ENCODE measurements around the gene BPIFB3. TPM values are rescaled to one million over a fixed set of nuclear protein-coding genes. Genes with fewer than 3 reads are reported as not detected.

The BPIFB3 gene
- total and polyA plus RNA-seq, 2 of the 13 experiments (the other 11 are each of a cell fraction or from before 2014, with no cell fraction given), result 0.09 TPM; not detected in 1

DNA sequence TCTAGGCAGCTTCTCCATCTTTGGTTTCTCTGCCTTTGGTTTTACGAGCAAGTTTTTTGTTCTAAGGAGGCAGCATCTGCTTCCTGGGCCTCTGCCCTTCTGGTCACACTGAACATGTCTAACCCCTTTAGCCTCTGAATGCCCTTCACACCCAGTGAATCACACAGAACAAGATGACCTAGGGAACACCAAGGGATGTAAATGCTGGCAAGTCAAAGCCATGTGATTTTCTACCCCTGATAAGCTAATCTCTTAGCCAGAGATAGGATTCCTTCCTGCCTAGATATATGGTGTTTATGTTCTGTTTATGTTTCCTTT lies 29.5 kb upstream of the BPIFB3 start:
- BruUV-seq (replicated peaks), result no TSS peak
- H3K36me3 ChIP-seq (replicated peaks in 1 of 2; ENCODE audit: control insufficient read depth in 1 of 2, insufficient read depth in 2 of 2, low read length in 2 of 2), result peaks cover 23 to 39% of the 10 kb centered on the region in 2 experiments
- WGBS (ENCODE audit: low lambda C conversion rate), result 85% methylated on average over 1 of the region's 1 CpG
- H3K27me3 ChIP-seq (ENCODE audit: control insufficient read depth in 1 of 2, insufficient read depth in 2 of 2, low read length in 2 of 2), result peaks cover 0 to 6% of the 10 kb centered on the region in 2 experiments; a peak in 2 of 5 replicates
- H2AFZ ChIP-seq (ENCODE audit: low read length), result no peak overlapping the region
- H4K20me1 ChIP-seq (ENCODE audit: insufficient read depth, low read length), result peaks cover 36% of the 10 kb centered on the region; the same call in 1 of the 2 replicates
- no peaks in the 10 kb centered on the region for H3K79me2 ChIP-seq (ENCODE audit: insufficient read depth, low read length)
- peaks cover 20% of the 10 kb centered on the region for H3K4me1 ChIP-seq (ENCODE audit: insufficient read depth, low read length)
- H3K9me3 ChIP-seq (ENCODE audit: low read length), result no peaks in the 10 kb centered on the region
- DNase-seq (ENCODE audit: low spot score) (no peak), ATAC-seq (no peak), FAIRE-seq (no peak)
- ChIA-PET POLR2A (interaction anchor here (0.5 to 2.5 kb wide), 4 partner anchors 10 to 307 kb away, joined by 3 to 8 read pairs (median 3); partner anchors contain the start of gene BPIFB2), CTCF (ENCODE audit: low intra/inter-chr PET ratio, low total read pairs) (no interaction called here)
- no peak overlapping the region for H3K4me2 ChIP-seq (ENCODE audit: low read depth, low read length)
- no peak overlapping the region for H3K4me3 ChIP-seq (replicated peaks in 1 of 3; ENCODE audit: insufficient read depth in 1 of 3, low read depth in 2 of 3, low read length in 3 of 3)
- H3K9ac ChIP-seq (ENCODE audit: insufficient read depth, low read depth, low read length), result no peak overlapping the region
- H3K27ac ChIP-seq (ENCODE audit: extremely low read length, insufficient read depth, low read length), result no peak overlapping the region
- intact Hi-C loops (cut with micrococcal nuclease; ENCODE audit: unreplicated experiment) (no loop called here), in situ Hi-C loops (cut with HindIII; ENCODE audit: extremely low pct_ligation_motif_present, low pct_unique_long_range_greater_than_20kb) (no loop called here)
- TF ChIP-seq KLF6 (CRISPR knock-in tag; IDR thresholded peaks at IDR 0.05) (no peak), ZNF446 (CRISPR knock-in tag; IDR thresholded peaks at IDR 0.05) (0 out of 2 replicates have a peak, but pooled peaks have one; percentile 44), JARID2 (CRISPR knock-in tag; IDR thresholded peaks at IDR 0.05; ENCODE audit: insufficient replicate concordance) (peak; percentile 34), SP4 (CRISPR knock-in tag; IDR thresholded peaks at IDR 0.05) (no peak), SSRP1 (CRISPR knock-in tag; IDR thresholded peaks at IDR 0.05) (0 out of 2 replicates have a peak, but pooled peaks have one; percentile 16), NR2F2 (IDR thresholded peaks at IDR 0.05; ENCODE audit: borderline replicate concordance, low read depth) (peak; percentile 17; the same call in 1 of the 2 replicates), EP300 (IDR thresholded peaks at IDR 0.05; ENCODE audit: low read depth in 2 of 2, low read length in 2 of 2) (no peak), EP300 (CRISPR knock-in tag; IDR thresholded peaks at IDR 0.05; ENCODE audit: borderline replicate concordance) (0 out of 2 replicates have a peak, but pooled peaks have one; percentile 6), RARA (CRISPR knock-in tag; IDR thresholded peaks at IDR 0.05) (no peak), SMYD3 (CRISPR knock-in tag; IDR thresholded peaks at IDR 0.05) (0 out of 2 replicates have a peak, but pooled peaks have one; percentile 46), NONO (IDR thresholded peaks at IDR 0.05) (no peak), NONO (CRISPR knock-in tag; conservative IDR thresholded peaks at IDR 0.05) (peak; percentile 69; the same call in 1 of the 2 replicates), KLF16 (CRISPR knock-in tag; IDR thresholded peaks at IDR 0.05) (no peak), ZC3H13 (CRISPR knock-in tag; IDR thresholded peaks at IDR 0.05) (peak; percentile 95; the same call in 1 of the 2 replicates), ADNP (CRISPR knock-in tag; IDR thresholded peaks at IDR 0.05) (no peak), HMGA1 (CRISPR knock-in tag; conservative IDR thresholded peaks at IDR 0.05) (no peak), ZNF331 (CRISPR knock-in tag; IDR thresholded peaks at IDR 0.05) (no peak), EEA1 (CRISPR knock-in tag; IDR thresholded peaks at IDR 0.05; ENCODE audit: borderline replicate concordance) (no peak), IRF2 (CRISPR knock-in tag; IDR thresholded peaks at IDR 0.05) (0 out of 2 replicates have a peak, but pooled peaks have one; percentile 43), ZNF569 (CRISPR knock-in tag; IDR thresholded peaks at IDR 0.05; ENCODE audit: borderline replicate concordance) (no peak), FLYWCH1 (CRISPR knock-in tag; IDR thresholded peaks at IDR 0.05) (0 out of 2 replicates have a peak, but pooled peaks have one; percentile 43), POLR2AphosphoS5 (IDR thresholded peaks at IDR 0.05; ENCODE audit: low read depth, low read length) (0 out of 2 replicates have a peak, but pooled peaks have one; percentile 0)
- TF ChIP-seq, protein P1, sequence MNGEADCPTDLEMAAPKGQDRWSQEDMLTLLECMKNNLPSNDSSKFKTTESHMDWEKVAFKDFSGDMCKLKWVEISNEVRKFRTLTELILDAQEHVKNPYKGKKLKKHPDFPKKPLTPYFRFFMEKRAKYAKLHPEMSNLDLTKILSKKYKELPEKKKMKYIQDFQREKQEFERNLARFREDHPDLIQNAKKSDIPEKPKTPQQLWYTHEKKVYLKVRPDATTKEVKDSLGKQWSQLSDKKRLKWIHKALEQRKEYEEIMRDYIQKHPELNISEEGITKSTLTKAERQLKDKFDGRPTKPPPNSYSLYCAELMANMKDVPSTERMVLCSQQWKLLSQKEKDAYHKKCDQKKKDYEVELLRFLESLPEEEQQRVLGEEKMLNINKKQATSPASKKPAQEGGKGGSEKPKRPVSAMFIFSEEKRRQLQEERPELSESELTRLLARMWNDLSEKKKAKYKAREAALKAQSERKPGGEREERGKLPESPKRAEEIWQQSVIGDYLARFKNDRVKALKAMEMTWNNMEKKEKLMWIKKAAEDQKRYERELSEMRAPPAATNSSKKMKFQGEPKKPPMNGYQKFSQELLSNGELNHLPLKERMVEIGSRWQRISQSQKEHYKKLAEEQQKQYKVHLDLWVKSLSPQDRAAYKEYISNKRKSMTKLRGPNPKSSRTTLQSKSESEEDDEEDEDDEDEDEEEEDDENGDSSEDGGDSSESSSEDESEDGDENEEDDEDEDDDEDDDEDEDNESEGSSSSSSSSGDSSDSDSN (CRISPR knock-in tag; IDR thresholded peaks at IDR 0.05), result 0 out of 2 replicates have a peak, but pooled peaks have one; percentile 12
- TF ChIP-seq, protein P2, sequence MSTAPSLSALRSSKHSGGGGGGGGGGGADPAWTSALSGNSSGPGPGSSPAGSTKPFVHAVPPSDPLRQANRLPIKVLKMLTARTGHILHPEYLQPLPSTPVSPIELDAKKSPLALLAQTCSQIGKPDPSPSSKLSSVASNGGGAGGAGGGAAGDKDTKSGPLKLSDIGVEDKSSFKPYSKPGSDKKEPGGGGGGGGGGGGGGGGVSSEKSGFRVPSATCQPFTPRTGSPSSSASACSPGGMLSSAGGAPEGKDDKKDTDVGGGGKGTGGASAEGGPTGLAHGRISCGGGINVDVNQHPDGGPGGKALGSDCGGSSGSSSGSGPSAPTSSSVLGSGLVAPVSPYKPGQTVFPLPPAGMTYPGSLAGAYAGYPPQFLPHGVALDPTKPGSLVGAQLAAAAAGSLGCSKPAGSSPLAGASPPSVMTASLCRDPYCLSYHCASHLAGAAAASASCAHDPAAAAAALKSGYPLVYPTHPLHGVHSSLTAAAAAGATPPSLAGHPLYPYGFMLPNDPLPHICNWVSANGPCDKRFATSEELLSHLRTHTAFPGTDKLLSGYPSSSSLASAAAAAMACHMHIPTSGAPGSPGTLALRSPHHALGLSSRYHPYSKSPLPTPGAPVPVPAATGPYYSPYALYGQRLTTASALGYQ (CRISPR knock-in tag; IDR thresholded peaks at IDR 0.05), result 0 out of 2 replicates have a peak, but pooled peaks have one; percentile 15
